Measurements from ENCODE around the gene HINT2.

DNA sequence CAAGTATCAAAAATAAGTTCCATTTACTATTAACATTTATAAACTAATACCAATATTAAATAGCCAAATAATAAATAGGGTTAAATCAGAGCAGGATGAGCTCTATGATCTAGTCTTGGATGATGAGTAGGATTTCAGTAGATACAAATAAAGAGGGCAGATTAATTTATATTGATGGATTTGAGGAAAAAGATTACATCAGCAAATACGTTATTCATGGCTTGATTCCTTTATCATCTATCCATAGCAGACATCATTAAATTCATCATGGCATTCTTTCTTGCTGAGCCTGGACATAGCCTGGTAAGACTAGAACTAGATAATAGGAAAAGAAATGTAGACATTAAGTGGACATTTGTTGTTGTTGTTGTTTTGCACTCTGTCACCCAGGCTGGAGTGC is 47.4 kb downstream of the HINT2 start:
- no peak for TF ChIP-seq FOXM1 (IDR thresholded peaks at IDR 0.05; ENCODE audit: borderline replicate concordance)
- no peak for TF ChIP-seq NFRKB (IDR thresholded peaks at IDR 0.05)
